HCT116 (cell line): Measurements from ENCODE around the gene ZNF516. TPM values are rescaled to one million over a fixed set of nuclear protein-coding genes. Genes with fewer than 3 reads are reported as not detected.

Experiments used
- ATAC-seq: fragments of 200-7000 bp; cut with Tn5 transposase; 2 replicates; pipeline ENCODE4 v1.9.1; 2020; ENCODE audit warnings: mild to moderate bottlenecking, moderate library complexity
- BruUV-seq: library from RNA; stranded (reverse); fragments of 400-500 nt; replicated peaks from 2 replicates; lab custom pipeline; 2021; lab: Mats Ljungman, UMichigan
- CTCF ChIA-PET: fragments of 300-600 bp; sonication (Branson Sonifier 250); formaldehyde crosslinking; loops from one replicate; lab custom pipeline; 2021; ENCODE audit warnings: antibody characterized with exemption; lab: Charles Lee
- POLR2A ChIA-PET: fragments of 300-600, 350-600 bp; sonication (Branson Sonifier 250); formaldehyde crosslinking; loops from one replicate; lab custom pipeline; 2021; ENCODE audit warnings: antibody characterized with exemption; lab: Charles Lee
- RAD21 ChIA-PET, 2 experiments: fragments of 300-600 bp; sonication (Branson Sonifier 250); formaldehyde crosslinking; loops; one replicate each; lab custom pipeline; 2023; ENCODE audit warnings: low total read pairs in 2 of 2; ENCODE audit not compliant: uncharacterized antibody in 2 of 2, unreplicated experiment in 2 of 2, low non-redundant PET in 1 of 2; lab: Charles Lee
- DNase-seq: peaks from one replicate; pipeline ENCODE4 v3.0.0-alpha.2; 2010; ENCODE audit warnings: low read depth, low spot score
- H2AFZ ChIP-seq: fragments of 200-600 bp; shearing (Covaris generic), sonication (generic); 2 replicates; pipeline ENCODE4 v1.6.1; 2017; ENCODE audit warnings: low read depth, mixed run types, mixed read lengths, antibody characterized with exemption, low read length; ENCODE audit not compliant: poor library complexity, severe bottlenecking
- H3K27ac ChIP-seq: 2 replicates; pipeline ENCODE4 v1.5.1; 2012; ENCODE audit warnings: low read depth, low read length
- H3K27me3 ChIP-seq: fragments of 200-600 bp; sonication (generic); 2 replicates; pipeline ENCODE4 v1.6.1; 2016; ENCODE audit warnings: mixed run types, low read length, mixed read lengths; ENCODE audit not compliant: insufficient read depth
- H3K36me3 ChIP-seq, 2 experiments: fragments of 200-500 bp in 1 of 2; fragments of 200-600 bp in 1 of 2; sonication (Bioruptor generic) in 1 of 2; sonication (generic) in 1 of 2; 2 replicates each; pipeline versions ENCODE4 v1.5.1 to v1.6.1; 2014 to 2016; ENCODE audit warnings: low read length in 2 of 2, inconsistent platforms in 1 of 2, mixed read lengths in 1 of 2, mixed run types in 1 of 2; ENCODE audit not compliant: insufficient read depth in 2 of 2, control insufficient read depth in 1 of 2
- H3K4me1 ChIP-seq, 2 experiments: fragments of 200-600 bp in 1 of 2; sonication (generic) in 1 of 2; 2 replicates each; pipeline versions ENCODE4 v1.5.1 to v1.6.1; 2012 to 2017; ENCODE audit warnings: low read length in 2 of 2, inconsistent platforms in 1 of 2, mild to moderate bottlenecking in 1 of 2, mixed read lengths in 1 of 2, mixed run types in 1 of 2, moderate library complexity in 1 of 2; ENCODE audit not compliant: insufficient read depth in 2 of 2, control insufficient read depth in 1 of 2
- H3K4me2 ChIP-seq: fragments of 200-600 bp; sonication (generic); 2 replicates; pipeline ENCODE4 v1.6.1; 2017; ENCODE audit warnings: mixed run types, low read length, mixed read lengths
- H3K4me3 ChIP-seq, 2 experiments: fragments of 200-600 bp in 1 of 2; sonication (generic) in 1 of 2; replicated peaks in 1 of 2; 2 replicates each; pipeline ENCODE4 v1.5.1; 2011 to 2016; ENCODE audit warnings: low read length in 2 of 2, control low read depth in 1 of 2, low read depth in 1 of 2, mild to moderate bottlenecking in 1 of 2, mixed read lengths in 1 of 2, mixed run types in 1 of 2
- H3K79me2 ChIP-seq: fragments of 200-600 bp; sonication (generic); 2 replicates; pipeline ENCODE4 v1.6.1; 2017; ENCODE audit warnings: mild to moderate bottlenecking, mixed run types, low read length, moderate library complexity, mixed read lengths; ENCODE audit not compliant: insufficient read depth
- H3K9ac ChIP-seq: fragments of 200-600 bp; sonication (generic); 2 replicates; pipeline ENCODE4 v1.6.1; 2016; ENCODE audit warnings: low read length, mixed read lengths
- H3K9me2 ChIP-seq: fragments of 200-600 bp; sonication (generic), shearing (Covaris generic); 2 replicates; pipeline ENCODE4 v1.6.1; 2017; ENCODE audit warnings: mixed run types, mild to moderate bottlenecking, moderate library complexity; ENCODE audit not compliant: insufficient read depth
- H3K9me3 ChIP-seq, 2 experiments: fragments of 200-500 bp in 1 of 2; fragments of 200-600 bp in 1 of 2; sonication (Bioruptor generic) in 1 of 2; sonication (generic) in 1 of 2; 2 replicates each; pipeline ENCODE4 v1.6.1; 2014 to 2017; ENCODE audit warnings: low read length in 2 of 2, mixed read lengths in 2 of 2, inconsistent platforms in 1 of 2, low read depth in 1 of 2, mild to moderate bottlenecking in 1 of 2, mixed run types in 1 of 2, moderate library complexity in 1 of 2; ENCODE audit not compliant: control insufficient read depth in 1 of 2, insufficient read depth in 1 of 2
- H4K20me1 ChIP-seq: fragments of 200-600 bp; sonication (generic), shearing (Covaris generic); 2 replicates; pipeline ENCODE4 v1.6.1; 2017; ENCODE audit warnings: mixed run types, mild to moderate bottlenecking, moderate library complexity; ENCODE audit not compliant: insufficient read depth
- CBX3 ChIP-seq: IDR thresholded peaks from 2 replicates; pipeline ENCODE4 v1.6.1; 2012; ENCODE audit warnings: low read depth
- CEBPB ChIP-seq: IDR thresholded peaks from 2 replicates; pipeline ENCODE4 v1.6.1; 2012; ENCODE audit warnings: low read depth
- EZH2 ChIP-seq: fragments of 200-600 bp; sonication (generic); IDR thresholded peaks from 2 replicates; pipeline ENCODE4 v1.6.1; 2017; ENCODE audit warnings: antibody characterized with exemption, mixed run types
- EZH2phosphoT487 ChIP-seq: fragments of 200-600 bp; IDR thresholded peaks from 2 replicates; pipeline ENCODE4 v1.6.1; 2018; ENCODE audit warnings: antibody characterized with exemption, borderline replicate concordance
- FOSL1 ChIP-seq: IDR thresholded peaks from 2 replicates; pipeline ENCODE4 v1.6.1; 2012; ENCODE audit warnings: low read depth
- POLR2A ChIP-seq: IDR thresholded peaks from 2 replicates; pipeline ENCODE4 v1.7.0; 2011; ENCODE audit warnings: borderline replicate concordance; ENCODE audit not compliant: insufficient read depth, insufficient read length; ENCODE audit errors: extremely low read depth
- RAD21 ChIP-seq: IDR thresholded peaks from 2 replicates; pipeline ENCODE4 v1.6.1; 2012; ENCODE audit warnings: low read depth, mild to moderate bottlenecking
- REST ChIP-seq: IDR thresholded peaks from 2 replicates; pipeline ENCODE4 v1.6.1; 2012; ENCODE audit warnings: low read depth
- SP1 ChIP-seq: IDR thresholded peaks from 2 replicates; pipeline ENCODE4 v1.6.1; 2012; ENCODE audit warnings: low read depth
- TCF7L2 ChIP-seq: IDR thresholded peaks from 2 replicates; pipeline ENCODE4 v1.7.0; 2011; ENCODE audit warnings: borderline replicate concordance, inconsistent platforms; ENCODE audit not compliant: insufficient read depth, insufficient read length; ENCODE audit errors: extremely low read depth
- ZFX ChIP-seq: fragments of 450-650 bp; IDR thresholded peaks from 2 replicates; pipeline ENCODE4 v1.6.1; 2017
- ZNF274 ChIP-seq: fragments of 200-500 bp; sonication (Bioruptor generic); IDR thresholded peaks from 2 replicates; pipeline ENCODE4 v1.6.1; 2014; ENCODE audit warnings: mild to moderate bottlenecking, low read depth, low read length, inconsistent platforms
- intact Hi-C: fragments of 100-400 bp; cut with micrococcal nuclease; formaldehyde crosslinking; loops from 2 replicates; pipeline ENCODE4 v1.10.0; 2022
- total RNA-seq: library from RNA; stranded (reverse); gene quantifications from one replicate; pipeline ENCODE4 v1.2.1, GENCODE V29; 2021; ENCODE audit not compliant: unreplicated experiment
- TF ChIP-seq, protein P1 (sequence below): IDR thresholded peaks from 2 replicates; pipeline ENCODE4 v1.6.1; 2011; ENCODE audit warnings: mild to moderate bottlenecking, low read length, moderate library complexity; ENCODE audit not compliant: insufficient replicate concordance; ENCODE audit errors: extremely low read depth
- TF ChIP-seq, protein P2 (sequence below), 3 experiments: fragments of 200-600 bp in 1 of 3; sonication (generic) in 1 of 3; IDR thresholded peaks in 2 of 3; conservative IDR thresholded peaks in 1 of 3; 2 replicates each; pipeline ENCODE4 v1.5.1; 2012 to 2017; ENCODE audit warnings: low read depth in 2 of 3, low read length in 2 of 3, antibody characterized with exemption in 1 of 3, borderline replicate concordance in 1 of 3, control low read depth in 1 of 3, mild to moderate bottlenecking in 1 of 3, mixed read lengths in 1 of 3, mixed run types in 1 of 3, moderate library complexity in 1 of 3; ENCODE audit not compliant: insufficient read depth in 1 of 3
- TF ChIP-seq, protein P3 (sequence below): IDR thresholded peaks from 2 replicates; pipeline ENCODE4 v1.6.1; 2012

The ZNF516 gene
- total RNA-seq, 1 experiment from 2014 or later = 32.0 TPM

DNA sequence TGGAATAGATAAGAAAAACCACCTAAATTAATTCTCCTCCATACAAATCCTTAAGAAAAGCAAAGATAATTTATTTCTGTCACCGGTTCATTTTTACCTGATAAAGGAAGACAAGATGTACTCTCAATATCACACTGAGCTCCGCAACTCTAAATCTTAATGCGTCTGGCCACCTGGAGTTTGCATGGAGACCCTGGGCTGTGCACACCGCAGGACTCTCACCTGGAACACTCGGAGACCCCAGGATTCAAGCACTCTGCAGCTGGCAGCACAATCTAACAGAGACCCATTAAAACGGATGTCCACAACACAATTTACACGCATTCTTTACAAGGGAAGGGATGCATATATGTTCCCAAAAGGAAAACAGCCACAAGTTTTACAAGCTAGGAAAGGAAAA is 72.2 kb downstream of the ZNF516 start:
- H3K9ac ChIP-seq = no peak overlapping the region
- ChIA-PET POLR2A (no interaction called here), RAD21 (no interaction called here), CTCF (no interaction called here)
- no peaks in the 10 kb centered on the region for H4K20me1 ChIP-seq
- H3K4me3 ChIP-seq = no peak overlapping the region
- no peaks in the 10 kb centered on the region for H3K9me2 ChIP-seq
- no peaks in the 10 kb centered on the region; the same call in 1 of the 2 replicates for H3K79me2 ChIP-seq
- H3K27ac ChIP-seq = no peak overlapping the region
- H3K36me3 ChIP-seq = no peaks in the 10 kb centered on the region
- DNase-seq (no peak), ATAC-seq (no peak)
- H3K4me2 ChIP-seq = no peak overlapping the region
- BruUV-seq = no TSS peak
- intact Hi-C loops = no loop called here
- no peaks in the 10 kb centered on the region for H3K4me1 ChIP-seq
- H3K9me3 ChIP-seq = no peaks in the 10 kb centered on the region
- no peaks in the 10 kb centered on the region for H3K27me3 ChIP-seq
- no peak overlapping the region for H2AFZ ChIP-seq
- no peak for TF ChIP-seq EZH2phosphoT487
- no peak for TF ChIP-seq EZH2
- TF ChIP-seq RAD21 = no peak
- TF ChIP-seq, protein P1, sequence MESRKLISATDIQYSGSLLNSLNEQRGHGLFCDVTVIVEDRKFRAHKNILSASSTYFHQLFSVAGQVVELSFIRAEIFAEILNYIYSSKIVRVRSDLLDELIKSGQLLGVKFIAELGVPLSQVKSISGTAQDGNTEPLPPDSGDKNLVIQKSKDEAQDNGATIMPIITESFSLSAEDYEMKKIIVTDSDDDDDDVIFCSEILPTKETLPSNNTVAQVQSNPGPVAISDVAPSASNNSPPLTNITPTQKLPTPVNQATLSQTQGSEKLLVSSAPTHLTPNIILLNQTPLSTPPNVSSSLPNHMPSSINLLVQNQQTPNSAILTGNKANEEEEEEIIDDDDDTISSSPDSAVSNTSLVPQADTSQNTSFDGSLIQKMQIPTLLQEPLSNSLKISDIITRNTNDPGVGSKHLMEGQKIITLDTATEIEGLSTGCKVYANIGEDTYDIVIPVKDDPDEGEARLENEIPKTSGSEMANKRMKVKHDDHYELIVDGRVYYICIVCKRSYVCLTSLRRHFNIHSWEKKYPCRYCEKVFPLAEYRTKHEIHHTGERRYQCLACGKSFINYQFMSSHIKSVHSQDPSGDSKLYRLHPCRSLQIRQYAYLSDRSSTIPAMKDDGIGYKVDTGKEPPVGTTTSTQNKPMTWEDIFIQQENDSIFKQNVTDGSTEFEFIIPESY = no peak
- TF ChIP-seq FOSL1 = no peak
- no peak for TF ChIP-seq CBX3
- no peak for TF ChIP-seq CEBPB
- no peak for TF ChIP-seq ZFX
- no peak for TF ChIP-seq TCF7L2
- TF ChIP-seq SP1 = no peak
- TF ChIP-seq, all 23 proteins: peak for 0

- no peaks in the 10 kb centered on the region for H3K36me3 ChIP-seq
- BruUV-seq = no TSS peak
- ATAC-seq (no peak), DNase-seq (no peak)
- ChIA-PET POLR2A (no interaction called here), RAD21 (no interaction called here), CTCF (no interaction called here)
- H3K9me2 ChIP-seq = no peaks in the 10 kb centered on the region
- no peak overlapping the region for H3K4me3 ChIP-seq
- H3K9ac ChIP-seq = no peak overlapping the region
- no peaks in the 10 kb centered on the region for H4K20me1 ChIP-seq
- H3K79me2 ChIP-seq = no peaks in the 10 kb centered on the region; the same call in 1 of the 2 replicates
- H3K9me3 ChIP-seq = no peaks in the 10 kb centered on the region
- H3K27me3 ChIP-seq = no peaks in the 10 kb centered on the region
- H3K4me2 ChIP-seq = no peak overlapping the region
- H2AFZ ChIP-seq = no peak overlapping the region
- intact Hi-C loops = no loop called here
- no peaks in the 10 kb centered on the region; a peak in 1 of 4 replicates for H3K4me1 ChIP-seq
- H3K27ac ChIP-seq = no peak overlapping the region
- TF ChIP-seq, protein P2, sequence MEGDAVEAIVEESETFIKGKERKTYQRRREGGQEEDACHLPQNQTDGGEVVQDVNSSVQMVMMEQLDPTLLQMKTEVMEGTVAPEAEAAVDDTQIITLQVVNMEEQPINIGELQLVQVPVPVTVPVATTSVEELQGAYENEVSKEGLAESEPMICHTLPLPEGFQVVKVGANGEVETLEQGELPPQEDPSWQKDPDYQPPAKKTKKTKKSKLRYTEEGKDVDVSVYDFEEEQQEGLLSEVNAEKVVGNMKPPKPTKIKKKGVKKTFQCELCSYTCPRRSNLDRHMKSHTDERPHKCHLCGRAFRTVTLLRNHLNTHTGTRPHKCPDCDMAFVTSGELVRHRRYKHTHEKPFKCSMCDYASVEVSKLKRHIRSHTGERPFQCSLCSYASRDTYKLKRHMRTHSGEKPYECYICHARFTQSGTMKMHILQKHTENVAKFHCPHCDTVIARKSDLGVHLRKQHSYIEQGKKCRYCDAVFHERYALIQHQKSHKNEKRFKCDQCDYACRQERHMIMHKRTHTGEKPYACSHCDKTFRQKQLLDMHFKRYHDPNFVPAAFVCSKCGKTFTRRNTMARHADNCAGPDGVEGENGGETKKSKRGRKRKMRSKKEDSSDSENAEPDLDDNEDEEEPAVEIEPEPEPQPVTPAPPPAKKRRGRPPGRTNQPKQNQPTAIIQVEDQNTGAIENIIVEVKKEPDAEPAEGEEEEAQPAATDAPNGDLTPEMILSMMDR (IDR thresholded peaks at IDR 0.05 in 2 of 3, conservative IDR thresholded peaks at IDR 0.05 in 1 of 3; ENCODE audit: borderline replicate concordance in 1 of 3, insufficient read depth in 1 of 3, low read depth in 2 of 3, low read length in 2 of 3) = no peak
- TF ChIP-seq, protein P3, sequence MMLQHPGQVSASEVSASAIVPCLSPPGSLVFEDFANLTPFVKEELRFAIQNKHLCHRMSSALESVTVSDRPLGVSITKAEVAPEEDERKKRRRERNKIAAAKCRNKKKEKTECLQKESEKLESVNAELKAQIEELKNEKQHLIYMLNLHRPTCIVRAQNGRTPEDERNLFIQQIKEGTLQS = no peak
- TF ChIP-seq REST = no peak
- no peak for TF ChIP-seq ZNF274
- TF ChIP-seq POLR2A = no peak
These were observed 72.9 kb downstream of the ZNF516 start for GRCh38 chr18:76422121-76422520.
